Endothelial cell of umbilical vein (primary cell): Measurements from ENCODE around the gene TMC6.

ENCODE experiments used
- CTCF ChIP-seq, 2 donors: IDR thresholded peaks; 1 replicate in 1 of 2; 2 replicates in 1 of 2; pipeline ENCODE4 v1.5.1; 2011; ENCODE audit warnings: low read length in 2 of 2, mild to moderate bottlenecking in 2 of 2, moderate library complexity in 2 of 2, control low read depth in 1 of 2, inconsistent platforms in 1 of 2, low read depth in 1 of 2; ENCODE audit not compliant: insufficient read depth in 1 of 2; ENCODE audit errors: extremely low read depth in 1 of 2
- EZH2 ChIP-seq: IDR thresholded peaks from 2 replicates; pipeline ENCODE4 v1.6.1; 2012; ENCODE audit warnings: borderline replicate concordance, low read depth, mild to moderate bottlenecking, moderate library complexity, low read length, inconsistent platforms; ENCODE audit not compliant: severe bottlenecking
- GATA2 ChIP-seq: IDR thresholded peaks from 2 replicates; pipeline ENCODE4 v1.7.0; 2011; ENCODE audit warnings: low read depth, mild to moderate bottlenecking, moderate library complexity, mixed read lengths, low read length; ENCODE audit not compliant: insufficient read length, insufficient read depth
- MAX ChIP-seq: IDR thresholded peaks from 2 replicates; pipeline ENCODE4 v1.6.1; 2011; ENCODE audit not compliant: insufficient read depth, insufficient read length
- POLR2A ChIP-seq: IDR thresholded peaks from 2 replicates; pipeline ENCODE4 v1.6.1; 2012; ENCODE audit warnings: low read depth, mild to moderate bottlenecking, control low read depth, low read length
- POLR2AphosphoS5 ChIP-seq: IDR thresholded peaks from 2 replicates; pipeline ENCODE4 v1.6.1; 2012; ENCODE audit warnings: low read depth, mild to moderate bottlenecking, control low read depth, low read length, moderate library complexity; ENCODE audit not compliant: insufficient read depth

- no peak for TF ChIP-seq GATA2
- no peak for TF ChIP-seq CTCF (IDR thresholded peaks at IDR 0.05; ENCODE audit: extremely low read depth in 1 of 2, insufficient read depth in 1 of 2, low read depth in 1 of 2, low read length in 2 of 2)
- TF ChIP-seq EZH2 = no peak
- TF ChIP-seq POLR2AphosphoS5 = no peak
- no peak for TF ChIP-seq MAX
- TF ChIP-seq POLR2A = no peak
Observed at GRCh38 chr17:78092794-78093324, 35.7 kb downstream of the TMC6 start.
